Measurements from ENCODE around the gene SDS.
A peak's percentile ranks its signal among the peaks of the same experiment; 100 is the strongest.
"Not testable (repeated sequence)": the region's sequence is repeated elsewhere in the genome, so short reads cannot be mapped to it uniquely, and the experiment has no call there.

SDS gene

GRCh38 chr12:113373969-113374368 is 29.7 kb downstream of the SDS start:
- no peak for DNase-seq

GRCh38 chr12:113373440-113373839 is 30.2 kb downstream of the SDS start:
- no peak for DNase-seq

- DNase-seq = no peak
Observed at GRCh38 chr12:113372371-113372770, 31.3 kb downstream of the SDS start.

GRCh38 chr12:113371808-113372207 is 31.9 kb downstream of the SDS start:
- DNase-seq = no peak

GRCh38 chr12:113370923-113371682 is 32.6 kb downstream of the SDS start:
- no peak for DNase-seq

- no peak for DNase-seq
Observed at GRCh38 chr12:113369391-113369985, 34.2 kb downstream of the SDS start.

GRCh38 chr12:113368331-113368730 is 35.4 kb downstream of the SDS start:
- DNase-seq = no peak

- DNase-seq = no peak
Observed at GRCh38 chr12:113366827-113367226, 36.9 kb downstream of the SDS start.

- DNase-seq = no peak
Observed at GRCh38 chr12:113365639-113366395, 37.9 kb downstream of the SDS start.

GRCh38 chr12:113364698-113365097 is 39.0 kb downstream of the SDS start:
- DNase-seq = no peak

- DNase-seq = no peak
Observed at GRCh38 chr12:113361574-113362370, 41.9 kb downstream of the SDS start.

- no peak for DNase-seq
Observed at GRCh38 chr12:113359939-113360748, 43.5 kb downstream of the SDS start.

GRCh38 chr12:113359133-113359938 is 44.4 kb downstream of the SDS start:
- DNase-seq = peak; percentile 12

- DNase-seq = peak; percentile 97
Observed at GRCh38 chr12:113358381-113359132, 45.1 kb downstream of the SDS start, which contains the start of gene PLBD2. TSS of gene PLBD2 (plus strand) at chr12:113358587. CDS start at chr12:113358601, 14 bp downstream.

- DNase-seq = not testable (repeated sequence)
Observed at GRCh38 chr12:113354192-113354591, 49.5 kb downstream of the SDS start.

- no peak for DNase-seq
Observed at GRCh38 chr12:113351089-113351488, 52.6 kb downstream of the SDS start.

GRCh38 chr12:113348849-113349536 is 54.7 kb downstream of the SDS start:
- DNase-seq = no peak

- no peak for DNase-seq
Observed at GRCh38 chr12:113347892-113348291, 55.8 kb downstream of the SDS start.

- DNase-seq = no peak
Observed at GRCh38 chr12:113347107-113347506, 56.6 kb downstream of the SDS start.

- no peak for DNase-seq
Observed at GRCh38 chr12:113346353-113346752, 57.3 kb downstream of the SDS start.
